ENCODE data around the gene P2RY2. TPM values are rescaled to one million over a fixed set of nuclear protein-coding genes. Genes with fewer than 3 reads are reported as not detected.

The P2RY2 gene
- total and polyA plus RNA-seq, 9 of the 15 experiments (the other 6 are each of a cell fraction or from before 2014, with no cell fraction given) = not detected

DNA sequence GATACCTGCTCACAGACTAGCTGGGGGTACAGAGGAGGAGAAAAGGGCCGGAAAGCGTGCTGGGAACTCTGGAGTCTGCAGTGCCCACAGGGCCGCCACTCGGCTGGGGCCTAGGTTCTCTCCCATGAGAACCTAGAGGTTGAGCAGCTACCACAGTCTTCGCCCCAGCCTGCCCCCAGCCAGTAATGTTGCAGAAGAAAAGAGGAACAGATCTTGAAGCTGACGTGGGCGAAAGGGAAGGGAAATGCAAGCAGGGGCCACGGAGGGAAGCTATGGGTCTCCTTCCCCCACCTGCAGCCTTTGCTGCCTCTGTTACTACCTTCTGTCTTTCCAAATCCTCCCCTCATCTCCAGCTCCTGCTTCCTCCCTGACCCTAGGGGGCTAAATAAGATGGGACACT is 28.8 kb upstream of the P2RY2 start:
- ChIA-PET POLR2A (interaction anchor here (0.5 to 0.6 kb wide), 4 partner anchors 18 to 1134 kb away, joined by 3 to 4 read pairs (median 3); no protein-coding TSS in a partner anchor), CTCF (ENCODE audit: low intra/inter-chr PET ratio) (no interaction called here)

GRCh38 chr11:73189723-73190556 is 28.1 kb upstream of the P2RY2 start:
- Histone ChIP-seq H3K27ac (ENCODE audit: extremely low read depth, low read depth, low read length) (no peak overlapping the region), H3K36me3 (ENCODE audit: control insufficient read depth, insufficient read depth, low read length) (no peaks in the 10 kb centered on the region), H3K27me3 (ENCODE audit: control insufficient read depth in 2 of 2, insufficient read depth in 2 of 2, low read length in 2 of 2) (peaks cover 24 to 47% of the 10 kb centered on the region in 2 experiments; a peak in 4 of 5 replicates), H2AFZ (ENCODE audit: low read depth, low read length) (no peak overlapping the region), H4K20me1 (replicated peaks; ENCODE audit: control insufficient read depth, insufficient read depth, low read length) (peaks cover 3% of the 10 kb centered on the region; the same call in 1 of the 2 replicates), H3K9me1 (ENCODE audit: control insufficient read depth, insufficient read depth, low read length) (no peaks in the 10 kb centered on the region), H3K9me3 (replicated peaks; ENCODE audit: control insufficient read depth, insufficient read depth, low read depth, low read length) (no peaks in the 10 kb centered on the region), H3K4me2 (ENCODE audit: insufficient read depth, low read length) (no peak overlapping the region), H3K9ac (ENCODE audit: insufficient read depth in 1 of 2, low read depth in 2 of 2, low read length in 2 of 2) (no peak overlapping the region), H3K79me2 (ENCODE audit: control insufficient read depth, insufficient read depth, low read length) (no peaks in the 10 kb centered on the region), H3K4me1 (replicated peaks in 1 of 2; ENCODE audit: control insufficient read depth in 2 of 2, insufficient read depth in 2 of 2, low read length in 2 of 2) (peaks cover 0 to 13% of the 10 kb centered on the region in 2 experiments; a peak in 2 of 5 replicates), H3K4me3 (no peak overlapping the region)
- 2% methylated on average over 5 of the region's 5 CpGs for WGBS (ENCODE audit: insufficient coverage, low coverage, missing lambda C conversion rate)
- CTCF ChIA-PET (ENCODE audit: low intra/inter-chr PET ratio) = no interaction called here
- intact Hi-C loops (cut with micrococcal nuclease) (no loop called here), in situ Hi-C loops (cut with MboI) (loop anchor here (5.0 to 10.0 kb wide), 3 partner anchors 47 to 465 kb away; no protein-coding TSS in a partner anchor)
- DNase-seq (ENCODE audit: extremely low read depth in 1 of 4, low spot score in 3 of 4) (no peak), ATAC-seq (no peak), FAIRE-seq (no peak)
- no TSS peak for BruUV-seq (replicated peaks)
- POLR2A ChIA-PET = interaction anchor here (0.6 kb wide), 1 partner anchor 371 kb away, joined by 3 read pairs; no protein-coding TSS in a partner anchor
- TF ChIP-seq ZNF561 (CRISPR knock-in tag; conservative IDR thresholded peaks at IDR 0.05) (no peak), CBFA2T3 (IDR thresholded peaks at IDR 0.05) (no peak), ESRRA (IDR thresholded peaks at IDR 0.05; ENCODE audit: borderline replicate concordance, low read depth) (no peak), NFIX (CRISPR knock-in tag; IDR thresholded peaks at IDR 0.05; ENCODE audit: low read depth) (no peak), SRSF3 (IDR thresholded peaks at IDR 0.05; ENCODE audit: insufficient read depth, low read length) (no peak), SNIP1 (IDR thresholded peaks at IDR 0.05; ENCODE audit: low read depth) (no peak), IRF2 (CRISPR knock-in tag; IDR thresholded peaks at IDR 0.05) (no peak), ZNF133 (CRISPR knock-in tag; IDR thresholded peaks at IDR 0.05) (no peak), MEIS2 (IDR thresholded peaks at IDR 0.05; ENCODE audit: partially characterized antibody) (no peak), SP2 (IDR thresholded peaks at IDR 0.05; ENCODE audit: extremely low read depth, low read depth, low read length, poor library complexity, severe bottlenecking) (no peak), KAT7 (CRISPR knock-in tag; IDR thresholded peaks at IDR 0.05; ENCODE audit: borderline replicate concordance) (no peak), ZNF408 (CRISPR knock-in tag; IDR thresholded peaks at IDR 0.05; ENCODE audit: low read depth) (no peak)

More for the DNA sequence above, 28.8 kb upstream of the P2RY2 start:
- intact Hi-C loops (cut with micrococcal nuclease) = no loop called here
- no peaks in the 10 kb centered on the region for H3K79me2 ChIP-seq (ENCODE audit: control insufficient read depth, insufficient read depth, low read length)
- peaks cover 3% of the 10 kb centered on the region; the same call in 1 of the 2 replicates for H4K20me1 ChIP-seq (replicated peaks; ENCODE audit: control insufficient read depth, insufficient read depth, low read length)
- in situ Hi-C loops (cut with MboI) = loop anchor here (5.0 to 10.0 kb wide), 3 partner anchors 48 to 465 kb away; no protein-coding TSS in a partner anchor
- H3K27ac ChIP-seq (ENCODE audit: extremely low read depth, low read depth, low read length) = no peak overlapping the region
- H3K9me1 ChIP-seq (ENCODE audit: control insufficient read depth, insufficient read depth, low read length) = no peaks in the 10 kb centered on the region
- H3K9me3 ChIP-seq (replicated peaks; ENCODE audit: control insufficient read depth, insufficient read depth, low read depth, low read length) = no peaks in the 10 kb centered on the region
- no peak for FAIRE-seq
- DNase-seq (ENCODE audit: extremely low read depth in 1 of 4, low spot score in 3 of 4) = no peak
- H3K36me3 ChIP-seq (ENCODE audit: control insufficient read depth, insufficient read depth, low read length) = no peaks in the 10 kb centered on the region
- no TSS peak for BruUV-seq (replicated peaks)
- no peak overlapping the region for H3K4me3 ChIP-seq
- no peak for ATAC-seq
- 0 out of 4 replicates have a peak overlapping the region, but pooled peaks of 1 of the 2 experiments have one; percentile 37 for H3K9ac ChIP-seq (ENCODE audit: insufficient read depth in 1 of 2, low read depth in 2 of 2, low read length in 2 of 2)
- H3K4me2 ChIP-seq (ENCODE audit: insufficient read depth, low read length) = no peak overlapping the region
- 1% methylated on average over 8 of the region's 8 CpGs for WGBS (ENCODE audit: insufficient coverage, low coverage, missing lambda C conversion rate)
- no peak overlapping the region for H2AFZ ChIP-seq (ENCODE audit: low read depth, low read length)
- no peak for TF ChIP-seq TCF3 (CRISPR knock-in tag; IDR thresholded peaks at IDR 0.05)
- TF ChIP-seq RBM22 (IDR thresholded peaks at IDR 0.05; ENCODE audit: low read depth, low read length, poor library complexity, severe bottlenecking) = no peak
- TF ChIP-seq SRSF1 (IDR thresholded peaks at IDR 0.05; ENCODE audit: low read depth, low read length) = no peak
- TF ChIP-seq ZKSCAN8 (CRISPR knock-in tag; IDR thresholded peaks at IDR 0.05) = no peak
- TF ChIP-seq ZNF175 (CRISPR knock-in tag; IDR thresholded peaks at IDR 0.05; ENCODE audit: low read depth) = no peak
- TF ChIP-seq SPI1 (IDR thresholded peaks at IDR 0.05; ENCODE audit: borderline replicate concordance, low read depth, low read length) = peak; percentile 80
- H3K27me3 ChIP-seq (ENCODE audit: control insufficient read depth in 2 of 2, insufficient read depth in 2 of 2, low read length in 2 of 2) = peaks cover 20 to 41% of the 10 kb centered on the region in 2 experiments; a peak in 4 of 5 replicates
- peaks cover 0 to 15% of the 10 kb centered on the region in 2 experiments; a peak in 3 of 5 replicates for H3K4me1 ChIP-seq (replicated peaks in 1 of 2; ENCODE audit: control insufficient read depth in 2 of 2, insufficient read depth in 2 of 2, low read length in 2 of 2)

Data from K562 (cell line).